ENCODE measurements around the gene TPP1.

Gene TPP1

DNA sequence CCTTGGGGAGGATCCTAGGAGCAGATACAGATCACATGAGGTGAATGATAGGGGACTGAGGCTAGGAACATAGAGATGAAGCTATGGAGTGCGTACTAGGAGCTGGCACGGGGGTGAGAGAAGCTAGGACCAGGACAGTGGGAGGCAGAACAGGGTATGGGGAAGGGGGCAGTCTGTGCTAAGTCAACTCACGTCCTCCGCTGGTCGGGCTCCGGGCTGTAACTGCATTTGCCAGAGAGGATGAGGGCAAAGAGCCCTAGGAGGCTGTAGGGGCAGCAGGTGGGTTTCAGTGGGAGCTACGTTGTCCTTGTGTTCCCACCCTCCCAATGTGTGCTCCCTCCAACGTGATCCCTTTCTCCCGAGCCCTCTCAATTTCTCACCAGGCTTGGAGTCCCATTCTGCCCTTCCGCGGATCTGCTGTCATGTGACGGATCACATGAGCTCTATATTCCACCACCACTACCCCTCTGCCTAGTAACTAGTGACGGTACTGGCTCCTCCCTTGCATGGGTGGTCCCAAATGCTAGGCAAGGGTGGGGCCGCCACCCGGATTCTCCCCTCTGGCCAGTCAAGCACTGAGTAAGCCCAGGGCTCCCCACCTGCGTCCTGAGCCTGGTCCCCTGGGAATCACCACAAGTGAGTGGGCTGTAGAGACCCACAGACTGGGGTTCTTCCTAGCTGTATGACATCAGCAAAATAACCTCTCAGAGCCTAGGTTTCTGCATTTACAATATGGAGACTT, at the start of gene TPP1:
Gene TPP1, minus strand, starts transcription at position 419 of the 742 bp plus-strand sequence. Its CDS starts 22 bp downstream, at position 397.
- peak; percentile 95 for ATAC-seq (replicated peaks; ENCODE audit: extremely low read depth, poor library complexity, severe bottlenecking)
- Mint-ChIP-seq H3K4me1 (peaks cover 13% of the 10 kb centered on the region), H3K9me3 (no peaks in the 10 kb centered on the region), H3K4me3 (no peak within 1 kb of the TSS), H3K36me3 (ENCODE audit: insufficient read depth) (peaks cover 8% of the 10 kb centered on the region), H3K27ac (ENCODE audit: low read depth) (no peak within 1 kb of the TSS), H3K27me3 (no peaks in the 10 kb centered on the region)
- DNase-seq (ENCODE audit: low spot score in 2 of 2): peak; percentile 88 to 90

DNA sequence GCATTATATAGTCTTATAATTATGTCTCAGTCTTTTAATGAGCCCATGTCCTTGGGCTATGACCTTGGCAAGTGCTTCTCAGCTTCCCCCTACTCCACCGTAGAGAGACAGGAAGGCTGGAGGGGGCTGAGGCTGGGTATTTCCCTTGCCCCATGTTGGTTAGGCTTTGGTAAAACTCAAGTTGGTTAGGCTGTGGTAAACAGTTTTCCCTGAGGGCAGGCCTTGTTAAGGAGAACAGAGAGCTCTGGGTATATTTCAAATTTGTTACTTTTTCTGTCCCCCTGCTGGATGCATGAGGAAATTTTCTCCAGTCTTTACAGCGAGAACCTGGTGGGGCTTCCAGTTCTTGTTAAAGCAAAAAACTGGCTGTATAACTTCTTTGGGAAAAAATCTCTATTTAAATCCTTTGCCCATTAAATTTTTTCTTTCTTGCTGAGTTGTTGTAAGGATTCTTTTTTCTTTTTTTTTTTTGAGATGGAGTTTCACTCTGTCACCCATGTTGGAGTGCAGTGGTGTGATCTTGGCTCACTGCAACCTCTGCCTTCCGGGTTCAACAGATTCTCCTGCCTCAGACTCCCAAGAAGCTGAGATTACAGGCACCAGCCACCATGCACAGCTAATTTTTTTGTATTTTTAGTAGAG, 48.6 kb upstream of the TPP1 start:
- peak overlapping the region; percentile 69 for H3K27ac Mint-ChIP-seq (ENCODE audit: low read depth)
- no peaks in the 10 kb centered on the region for H3K27me3 Mint-ChIP-seq
- H3K4me1 Mint-ChIP-seq: peaks cover 53% of the 10 kb centered on the region
- ATAC-seq (replicated peaks; ENCODE audit: extremely low read depth, poor library complexity, severe bottlenecking) (peak; percentile 66), DNase-seq (ENCODE audit: low spot score in 2 of 2) (peak in 1 of 2 donors; percentile 33)
- H3K9me3 Mint-ChIP-seq: no peaks in the 10 kb centered on the region
- H3K4me3 Mint-ChIP-seq: no peak overlapping the region
- H3K36me3 Mint-ChIP-seq (ENCODE audit: insufficient read depth): no peaks in the 10 kb centered on the region

DNA sequence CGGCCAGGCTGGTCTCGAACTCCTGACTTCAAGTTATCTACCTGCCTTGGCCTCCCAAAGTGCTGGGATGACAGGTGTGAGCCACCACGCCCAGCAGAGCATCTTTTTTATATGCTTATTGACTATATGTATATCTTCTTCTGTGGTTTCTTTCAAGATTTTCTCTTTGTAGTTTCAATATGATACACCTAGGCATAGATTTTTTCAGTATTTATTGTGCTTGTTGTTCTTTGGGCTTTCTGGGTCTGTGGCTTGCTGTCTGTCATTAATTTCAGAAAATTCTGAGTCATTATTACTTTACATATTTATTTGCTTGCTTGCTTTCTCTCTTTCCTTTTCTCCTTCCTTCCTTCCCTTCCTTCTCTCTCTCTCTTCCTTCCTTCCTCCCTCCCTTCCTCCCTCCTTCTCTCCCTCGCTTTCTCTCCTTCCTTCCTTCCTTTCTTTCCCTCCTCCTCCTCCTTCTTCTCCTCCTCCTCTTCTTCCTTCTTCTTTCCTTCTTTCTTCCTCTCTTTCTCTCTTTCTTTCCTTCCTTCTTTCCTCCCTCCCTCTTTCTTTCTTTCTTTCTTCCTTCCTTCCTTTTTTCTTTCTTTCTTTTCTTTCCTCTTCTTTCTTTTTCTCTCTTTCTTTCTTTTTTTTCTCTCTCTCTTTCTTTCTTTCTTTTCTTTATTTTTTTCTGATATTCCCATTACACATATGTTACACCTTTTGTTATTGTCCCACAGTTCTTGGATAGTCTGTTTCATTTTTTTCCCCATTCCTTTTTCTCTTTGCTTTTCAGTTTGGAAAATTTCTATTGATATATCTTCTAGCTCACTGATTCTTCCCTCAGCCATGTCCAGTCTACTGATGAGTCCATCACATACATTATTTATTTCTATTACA, 47.3 kb upstream of the TPP1 start:
- no peak for ATAC-seq (replicated peaks; ENCODE audit: extremely low read depth, poor library complexity, severe bottlenecking)
- Mint-ChIP-seq H3K4me1 (peaks cover 42% of the 10 kb centered on the region), H3K9me3 (no peaks in the 10 kb centered on the region), H3K27ac (ENCODE audit: low read depth) (peak overlapping the region; percentile 69), H3K36me3 (ENCODE audit: insufficient read depth) (no peaks in the 10 kb centered on the region), H3K4me3 (no peak overlapping the region), H3K27me3 (no peaks in the 10 kb centered on the region)
- DNase-seq (ENCODE audit: low spot score in 2 of 2): no peak

DNA sequence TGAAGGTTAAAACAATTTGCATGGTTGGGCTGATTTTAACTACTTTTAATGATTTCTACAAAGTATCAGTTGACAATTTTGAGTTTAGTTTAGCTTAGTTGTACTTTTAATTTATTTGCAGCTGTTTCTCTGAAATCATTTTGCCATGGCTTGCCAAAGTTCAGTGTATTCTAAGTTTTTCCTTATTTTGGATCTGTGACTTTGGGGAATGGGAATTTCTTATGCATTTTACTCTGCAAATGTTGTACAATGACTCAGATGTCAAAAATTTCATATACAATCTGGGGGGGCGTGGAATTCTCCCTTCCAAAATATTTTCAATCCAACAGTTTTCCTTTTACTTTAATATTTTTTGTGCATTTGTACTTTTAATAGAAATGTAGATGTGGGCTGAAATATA, 45.3 kb upstream of the TPP1 start:
- ATAC-seq (replicated peaks; ENCODE audit: extremely low read depth, poor library complexity, severe bottlenecking) (no peak), DNase-seq (ENCODE audit: low spot score in 2 of 2) (no peak)
- Mint-ChIP-seq H3K4me3 (no peak overlapping the region), H3K36me3 (ENCODE audit: insufficient read depth) (no peaks in the 10 kb centered on the region), H3K27me3 (no peaks in the 10 kb centered on the region), H3K27ac (ENCODE audit: low read depth) (no peak overlapping the region), H3K4me1 (peaks cover 25% of the 10 kb centered on the region), H3K9me3 (no peaks in the 10 kb centered on the region)

DNA sequence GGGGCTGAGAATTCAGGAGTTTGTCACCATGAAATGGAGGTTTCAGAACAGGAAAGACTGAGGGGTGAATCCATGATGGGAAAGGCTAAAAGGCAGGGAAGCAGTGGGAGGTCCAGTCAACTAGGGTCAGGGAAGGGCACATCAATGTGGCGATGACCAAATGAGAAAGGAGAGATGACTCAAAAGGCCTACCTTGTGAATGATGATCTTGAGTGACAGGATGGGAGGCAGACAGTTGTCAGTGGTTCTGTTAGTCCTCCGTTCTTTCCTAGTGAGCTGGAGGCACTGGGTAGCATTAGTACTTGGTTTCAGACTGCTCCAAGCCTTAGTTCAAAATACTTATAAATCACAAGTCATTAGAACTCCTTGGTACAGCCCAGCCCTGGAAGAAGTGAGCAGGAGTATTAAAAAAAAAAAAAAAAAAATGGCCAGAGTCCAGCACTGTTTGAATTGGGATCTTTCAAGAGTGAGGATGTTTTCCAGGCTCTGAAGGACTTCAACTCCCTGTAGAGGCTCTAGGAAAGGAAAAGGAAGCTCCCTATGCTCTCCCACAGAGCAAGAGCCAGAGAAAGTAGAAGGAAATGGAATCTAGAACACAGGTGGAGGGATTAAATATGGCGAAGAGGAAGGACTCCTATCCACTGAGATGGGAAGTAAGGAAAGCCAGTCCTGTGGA, 44.7 kb upstream of the TPP1 start:
- Mint-ChIP-seq H3K27me3 (no peaks in the 10 kb centered on the region), H3K27ac (ENCODE audit: low read depth) (peak overlapping the region; percentile 69), H3K4me3 (no peak overlapping the region), H3K4me1 (peaks cover 25% of the 10 kb centered on the region), H3K36me3 (ENCODE audit: insufficient read depth) (no peaks in the 10 kb centered on the region), H3K9me3 (no peaks in the 10 kb centered on the region)
- DNase-seq (ENCODE audit: low spot score in 2 of 2) (no peak), ATAC-seq (replicated peaks; ENCODE audit: extremely low read depth, poor library complexity, severe bottlenecking) (no peak)

DNA sequence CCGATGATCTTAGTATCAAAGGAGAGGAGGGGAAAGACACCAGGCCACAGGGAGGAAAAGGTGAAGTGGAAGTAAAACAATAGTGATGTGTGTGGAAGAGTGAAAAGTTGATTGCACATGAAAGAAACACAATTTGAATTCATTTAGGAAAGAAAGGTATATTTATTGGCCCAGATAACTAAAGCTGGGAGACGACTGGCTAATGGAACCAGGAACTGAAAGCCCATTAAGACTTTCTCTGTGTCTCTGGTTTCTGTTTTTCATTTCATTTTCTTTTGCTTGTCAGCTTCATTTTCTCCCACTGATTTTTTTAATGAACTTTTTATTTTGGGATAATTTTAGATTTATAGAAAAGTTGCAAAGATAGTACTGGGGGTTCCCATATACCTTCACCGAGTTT, 41.5 kb upstream of the TPP1 start:
- no peak overlapping the region for H3K4me3 Mint-ChIP-seq
- H3K27me3 Mint-ChIP-seq: no peaks in the 10 kb centered on the region
- H3K27ac Mint-ChIP-seq (ENCODE audit: low read depth): no peak overlapping the region
- ATAC-seq (replicated peaks; ENCODE audit: extremely low read depth, poor library complexity, severe bottlenecking): no peak
- H3K36me3 Mint-ChIP-seq (ENCODE audit: insufficient read depth): peaks cover 2% of the 10 kb centered on the region
- H3K4me1 Mint-ChIP-seq: peaks cover 10% of the 10 kb centered on the region
- DNase-seq (ENCODE audit: low spot score in 2 of 2): no peak
- H3K9me3 Mint-ChIP-seq: no peaks in the 10 kb centered on the region

DNA sequence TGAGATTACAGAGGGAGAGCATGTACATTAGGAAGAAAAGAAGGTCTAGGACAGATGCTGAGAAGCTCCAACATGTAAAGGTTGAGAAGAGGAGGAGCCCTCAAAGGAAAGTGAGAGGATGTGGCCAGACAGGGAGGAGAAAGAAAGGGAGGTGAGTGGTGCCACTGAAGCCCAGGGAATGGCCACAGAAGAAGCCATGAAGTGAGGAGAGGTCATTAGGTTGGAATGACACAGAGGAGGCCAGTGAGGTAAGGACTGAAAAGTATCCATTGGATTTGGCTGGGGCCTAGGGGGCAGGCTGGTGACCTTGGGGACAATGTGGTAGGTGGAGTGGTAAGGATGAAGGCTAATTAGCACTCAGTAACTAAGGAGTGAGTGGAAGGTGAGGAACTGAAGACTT, 39.4 kb upstream of the TPP1 start:
- no peak overlapping the region for H3K4me3 Mint-ChIP-seq
- peaks cover 2% of the 10 kb centered on the region for H3K36me3 Mint-ChIP-seq (ENCODE audit: insufficient read depth)
- no peaks in the 10 kb centered on the region for H3K27me3 Mint-ChIP-seq
- no peak overlapping the region for H3K27ac Mint-ChIP-seq (ENCODE audit: low read depth)
- no peak for DNase-seq (ENCODE audit: low spot score in 2 of 2)
- ATAC-seq (replicated peaks; ENCODE audit: extremely low read depth, poor library complexity, severe bottlenecking): no peak
- H3K4me1 Mint-ChIP-seq: peaks cover 7% of the 10 kb centered on the region
- H3K9me3 Mint-ChIP-seq: no peaks in the 10 kb centered on the region

DNA sequence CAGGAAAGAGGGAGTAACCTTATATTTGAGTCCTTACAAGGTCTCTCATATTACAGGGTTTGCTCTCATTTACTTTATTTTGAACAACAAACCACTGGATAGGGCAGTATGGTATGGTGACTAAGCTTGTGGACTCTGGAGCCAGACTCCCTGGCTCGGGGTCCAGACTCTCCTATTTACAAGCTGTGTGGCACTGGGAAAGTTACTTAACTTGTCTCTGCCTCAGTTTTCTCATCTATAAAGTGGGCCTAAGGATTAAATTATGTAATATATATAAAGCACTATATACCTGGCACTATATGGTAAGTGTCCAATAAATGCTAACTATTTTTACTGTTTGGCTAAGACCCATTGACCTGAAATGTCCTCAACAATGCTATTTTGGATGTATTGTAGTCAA, 38.1 kb upstream of the TPP1 start:
- no peaks in the 10 kb centered on the region for H3K27me3 Mint-ChIP-seq
- no peak overlapping the region for H3K27ac Mint-ChIP-seq (ENCODE audit: low read depth)
- DNase-seq (ENCODE audit: low spot score in 2 of 2) (no peak), ATAC-seq (replicated peaks; ENCODE audit: extremely low read depth, poor library complexity, severe bottlenecking) (no peak)
- H3K36me3 Mint-ChIP-seq (ENCODE audit: insufficient read depth): peaks cover 2% of the 10 kb centered on the region
- H3K4me3 Mint-ChIP-seq: no peak overlapping the region
- H3K9me3 Mint-ChIP-seq: no peaks in the 10 kb centered on the region
- H3K4me1 Mint-ChIP-seq: no peaks in the 10 kb centered on the region

DNA sequence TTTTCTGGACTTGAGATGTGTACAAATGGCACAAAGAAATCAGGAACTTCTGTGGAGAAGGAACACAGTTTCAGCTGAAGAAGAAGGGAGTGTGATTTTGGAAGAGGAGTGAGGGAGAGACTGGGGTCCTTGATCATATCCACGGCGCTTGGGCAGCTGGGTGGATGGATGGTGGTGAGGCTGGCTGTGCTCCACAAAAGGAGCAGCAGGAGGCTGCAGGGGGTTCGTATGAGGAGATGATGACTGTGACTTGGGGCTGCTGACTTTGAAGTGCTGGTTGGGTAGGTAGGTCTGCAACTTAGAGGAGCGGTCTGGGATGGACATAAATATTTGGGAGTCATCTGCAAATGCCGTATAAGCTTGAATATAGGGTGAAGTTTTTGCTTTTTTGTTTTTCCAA, 37.7 kb upstream of the TPP1 start:
- DNase-seq (ENCODE audit: low spot score in 2 of 2) (no peak), ATAC-seq (replicated peaks; ENCODE audit: extremely low read depth, poor library complexity, severe bottlenecking) (no peak)
- Mint-ChIP-seq H3K4me3 (peak overlapping the region; percentile 75), H3K4me1 (no peaks in the 10 kb centered on the region), H3K27me3 (no peaks in the 10 kb centered on the region), H3K36me3 (ENCODE audit: insufficient read depth) (peaks cover 2% of the 10 kb centered on the region), H3K9me3 (no peaks in the 10 kb centered on the region), H3K27ac (ENCODE audit: low read depth) (no peak overlapping the region)

DNA sequence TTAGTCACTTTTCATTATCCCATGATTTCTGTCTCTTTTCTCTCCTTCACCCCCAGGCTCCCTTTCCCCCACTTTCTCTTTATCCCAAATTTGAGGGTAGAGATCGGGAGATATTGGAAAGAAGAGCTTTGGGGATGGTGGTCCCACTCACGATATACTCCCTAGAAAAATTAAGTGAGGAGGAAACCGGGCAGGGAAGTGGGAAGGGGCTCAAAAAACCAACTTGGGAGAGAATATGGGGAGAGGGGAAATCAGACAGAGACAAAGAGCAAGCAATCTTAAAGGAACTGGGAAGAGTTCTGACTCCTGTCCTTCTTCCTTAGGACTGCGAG, 37.3 kb upstream of the TPP1 start:
- no peaks in the 10 kb centered on the region for H3K4me1 Mint-ChIP-seq
- peaks cover 2% of the 10 kb centered on the region for H3K36me3 Mint-ChIP-seq (ENCODE audit: insufficient read depth)
- ATAC-seq (replicated peaks; ENCODE audit: extremely low read depth, poor library complexity, severe bottlenecking) (no peak), DNase-seq (ENCODE audit: low spot score in 2 of 2) (no peak)
- no peak overlapping the region for H3K27ac Mint-ChIP-seq (ENCODE audit: low read depth)
- H3K27me3 Mint-ChIP-seq: no peaks in the 10 kb centered on the region
- peak overlapping the region; percentile 75 for H3K4me3 Mint-ChIP-seq
- no peaks in the 10 kb centered on the region for H3K9me3 Mint-ChIP-seq

DNA sequence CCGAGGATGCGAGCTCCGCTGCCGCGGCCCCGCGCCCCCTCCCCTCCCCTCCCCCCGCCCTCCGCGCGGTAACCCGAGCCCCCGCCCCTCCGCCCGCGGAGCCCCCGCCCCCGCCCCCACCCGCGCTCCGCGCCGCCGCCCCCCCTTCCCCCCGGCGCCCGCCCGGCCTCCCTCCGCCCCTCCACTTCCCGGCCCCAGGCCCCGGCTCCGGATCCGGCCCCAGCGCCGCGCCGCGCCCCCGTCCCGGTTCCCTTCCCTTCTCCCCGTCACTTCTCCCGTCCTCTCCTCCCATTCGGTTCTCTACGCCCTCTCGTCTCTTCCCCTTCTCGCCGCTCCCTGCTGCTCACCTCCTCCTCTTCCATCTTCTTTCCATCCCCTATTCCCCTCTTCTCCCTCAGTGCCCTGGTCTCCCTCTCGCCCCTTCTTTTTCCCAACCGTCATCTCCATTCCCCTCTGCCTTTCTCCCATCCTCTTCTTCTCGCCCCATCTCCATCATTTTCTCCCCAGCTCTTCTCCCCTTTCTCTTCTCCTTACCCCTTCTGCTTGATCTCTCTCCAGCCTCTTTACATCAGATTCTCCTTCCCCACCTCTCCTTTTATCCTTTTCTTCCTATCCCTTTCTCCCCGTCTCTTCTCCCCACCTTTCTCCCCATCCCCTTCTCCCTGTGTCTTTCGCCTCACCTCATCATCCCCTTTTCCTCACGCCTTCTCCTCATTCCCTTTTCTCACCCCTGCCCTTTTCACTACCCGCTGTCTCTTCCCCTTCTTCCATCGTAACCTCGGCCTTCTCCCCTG, 36.8 kb upstream of the TPP1 start, which contains the start of gene DCHS1:
Gene DCHS1, minus strand, starts transcription at position 20 of the 794 bp plus-strand sequence. CDS start 14,196 bp downstream, outside the sequence.
- DNase-seq (ENCODE audit: low spot score in 2 of 2): no peak
- no peaks in the 10 kb centered on the region for H3K27me3 Mint-ChIP-seq
- peak; percentile 16 for ATAC-seq (replicated peaks; ENCODE audit: extremely low read depth, poor library complexity, severe bottlenecking)
- peak within 1 kb of the TSS; percentile 10 for H3K27ac Mint-ChIP-seq (ENCODE audit: low read depth)
- H3K4me3 Mint-ChIP-seq: peak within 1 kb of the TSS; percentile 75
- H3K4me1 Mint-ChIP-seq: no peaks in the 10 kb centered on the region
- peaks cover 2% of the 10 kb centered on the region for H3K36me3 Mint-ChIP-seq (ENCODE audit: insufficient read depth)
- H3K9me3 Mint-ChIP-seq: no peaks in the 10 kb centered on the region
